HEK293 (cell line): ENCODE measurements around the gene CIROP.
A peak's percentile ranks its signal among the peaks of the same experiment; 100 is the strongest.

Source experiments
- HOXA7 ChIP-seq: sonication (generic); formaldehyde crosslinking; IDR thresholded peaks from 2 replicates; pipeline ENCODE4 v1.8.1; 2022; ENCODE audit warnings: missing genetic modification reagents, borderline replicate concordance
- KLF1 ChIP-seq: fragments of 450-650 bp; formaldehyde crosslinking; IDR thresholded peaks from 2 replicates; pipeline ENCODE4 v1.5.1; 2016; ENCODE audit warnings: missing biosample characterization, missing genetic modification characterization
- OSR2 ChIP-seq: fragments of 450-650 bp; formaldehyde crosslinking; IDR thresholded peaks from 2 replicates; pipeline ENCODE4 v1.5.1; 2016; ENCODE audit warnings: missing biosample characterization, missing genetic modification characterization
- PRDM6 ChIP-seq: fragments of 450-650 bp; formaldehyde crosslinking; IDR thresholded peaks from 2 replicates; pipeline ENCODE4 v1.5.1; 2017; ENCODE audit warnings: missing biosample characterization, missing genetic modification characterization
- SCRT1 ChIP-seq: fragments of 450-650 bp; formaldehyde crosslinking; IDR thresholded peaks from 2 replicates; pipeline ENCODE4 v1.5.1; 2016; ENCODE audit warnings: missing biosample characterization, missing genetic modification characterization, borderline replicate concordance
- SP7 ChIP-seq: fragments of 450-650 bp; formaldehyde crosslinking; IDR thresholded peaks from 2 replicates; pipeline ENCODE4 v1.5.1; 2016; ENCODE audit warnings: missing biosample characterization, missing genetic modification characterization
- TRIM28 ChIP-seq: IDR thresholded peaks from 2 replicates; pipeline ENCODE4 v1.6.1; 2011; ENCODE audit warnings: low read length, control low read depth, borderline replicate concordance
- TSHZ1 ChIP-seq: fragments of 450-650 bp; formaldehyde crosslinking; IDR thresholded peaks from 2 replicates; pipeline ENCODE4 v1.5.1; 2016; ENCODE audit warnings: missing biosample characterization, missing genetic modification characterization, borderline replicate concordance
- YY2 ChIP-seq: fragments of 450-650 bp; formaldehyde crosslinking; IDR thresholded peaks from 2 replicates; pipeline ENCODE4 v1.5.1; 2016; ENCODE audit warnings: missing biosample characterization, missing genetic modification characterization
- ZFP37 ChIP-seq: fragments of 450-650 bp; formaldehyde crosslinking; IDR thresholded peaks from 2 replicates; pipeline ENCODE4 v1.5.1; 2016; ENCODE audit warnings: missing biosample characterization, missing genetic modification characterization
- ZIC2 ChIP-seq: fragments of 450-650 bp; formaldehyde crosslinking; IDR thresholded peaks from 2 replicates; pipeline ENCODE4 v1.5.1; 2016; ENCODE audit warnings: missing biosample characterization, missing genetic modification characterization
- ZNF114 ChIP-seq: fragments of 450-650 bp; formaldehyde crosslinking; IDR thresholded peaks from 2 replicates; pipeline ENCODE4 v1.5.0; 2017; ENCODE audit warnings: missing biosample characterization, missing genetic modification characterization
- ZNF140 ChIP-seq: fragments of 450-650 bp; formaldehyde crosslinking; IDR thresholded peaks from 2 replicates; pipeline ENCODE4 v1.5.1; 2016; ENCODE audit warnings: missing biosample characterization, missing genetic modification characterization
- ZNF174 ChIP-seq: fragments of 450-650 bp; formaldehyde crosslinking; IDR thresholded peaks from 2 replicates; pipeline ENCODE4 v1.5.0; 2017; ENCODE audit warnings: missing biosample characterization, mild to moderate bottlenecking, missing genetic modification characterization
- ZNF239 ChIP-seq: fragments of 450-650 bp; formaldehyde crosslinking; IDR thresholded peaks from 2 replicates; pipeline ENCODE4 v1.5.1; 2016; ENCODE audit warnings: missing biosample characterization, missing genetic modification characterization
- ZNF24 ChIP-seq: fragments of 450-650 bp; formaldehyde crosslinking; IDR thresholded peaks from 2 replicates; pipeline ENCODE4 v1.5.1; 2016; ENCODE audit warnings: missing biosample characterization, missing genetic modification characterization
- ZNF302 ChIP-seq: fragments of 450-650 bp; formaldehyde crosslinking; IDR thresholded peaks from 2 replicates; pipeline ENCODE4 v1.5.1; 2016; ENCODE audit warnings: missing biosample characterization, missing genetic modification characterization, low read depth
- ZNF324 ChIP-seq: fragments of 450-650 bp; formaldehyde crosslinking; IDR thresholded peaks from 2 replicates; pipeline ENCODE4 v1.5.1; 2016; ENCODE audit warnings: missing biosample characterization, missing genetic modification characterization
- ZNF341 ChIP-seq: fragments of 450-650 bp; formaldehyde crosslinking; IDR thresholded peaks from 2 replicates; pipeline ENCODE4; 2016; ENCODE audit warnings: low read depth, missing biosample characterization, missing genetic modification characterization
- ZNF350 ChIP-seq: fragments of 450-650 bp; formaldehyde crosslinking; IDR thresholded peaks from 2 replicates; pipeline ENCODE4 v1.5.0; 2017; ENCODE audit warnings: missing biosample characterization, mild to moderate bottlenecking, missing genetic modification characterization
- ZNF391 ChIP-seq: fragments of 450-650 bp; formaldehyde crosslinking; IDR thresholded peaks from 2 replicates; pipeline ENCODE4 v1.5.1; 2016; ENCODE audit warnings: low read depth, missing biosample characterization, missing genetic modification characterization, borderline replicate concordance
- ZNF404 ChIP-seq: fragments of 450-650 bp; formaldehyde crosslinking; IDR thresholded peaks from 2 replicates; pipeline ENCODE4 v1.5.1; 2017; ENCODE audit warnings: missing biosample characterization, missing genetic modification characterization
- ZNF701 ChIP-seq: fragments of 450-650 bp; formaldehyde crosslinking; IDR thresholded peaks from 2 replicates; pipeline ENCODE4 v1.5.1; 2016; ENCODE audit warnings: missing biosample characterization, missing genetic modification characterization
- ZNF777 ChIP-seq: fragments of 450-650 bp; formaldehyde crosslinking; IDR thresholded peaks from 2 replicates; pipeline ENCODE4 v1.5.1; 2017; ENCODE audit warnings: missing biosample characterization, missing genetic modification characterization, borderline replicate concordance
- ZNF837 ChIP-seq: fragments of 450-650 bp; formaldehyde crosslinking; IDR thresholded peaks from 2 replicates; pipeline ENCODE4 v1.5.1; 2016; ENCODE audit warnings: missing biosample characterization, missing genetic modification characterization
- ZSCAN18 ChIP-seq: fragments of 450-650 bp; formaldehyde crosslinking; IDR thresholded peaks from 2 replicates; pipeline ENCODE4 v1.5.1; 2016; ENCODE audit warnings: missing biosample characterization, missing genetic modification characterization
- ZSCAN23 ChIP-seq: fragments of 450-650 bp; formaldehyde crosslinking; IDR thresholded peaks from 2 replicates; pipeline ENCODE4 v1.5.1; 2016; ENCODE audit warnings: missing biosample characterization, missing genetic modification characterization

CIROP gene

GRCh38 chr14:23062002-23062401 is 42.8 kb downstream of the CIROP start (continued):
- TF ChIP-seq ZNF174 (no peak), ZNF341 (tag by site-specific recombination) (no peak), ZNF324 (tag by site-specific recombination) (peak; percentile 86), ZNF24 (peak; percentile 78), ZNF701 (tag by site-specific recombination) (no peak), ZNF140 (no peak), ZNF350 (no peak), TSHZ1 (tag by site-specific recombination) (no peak), ZNF391 (tag by site-specific recombination) (no peak), SP7 (tag by site-specific recombination) (peak; percentile 76), ZNF302 (no peak), ZFP37 (tag by site-specific recombination) (no peak), PRDM6 (tag by site-specific recombination) (no peak), OSR2 (tag by site-specific recombination) (peak; percentile 84), SCRT1 (tag by site-specific recombination) (peak; percentile 36; the same call in 1 of the 2 replicates), ZSCAN18 (tag by site-specific recombination) (no peak), ZNF777 (tag by site-specific recombination) (no peak), YY2 (tag by site-specific recombination) (no peak), ZNF837 (tag by site-specific recombination) (no peak), KLF1 (tag by site-specific recombination) (no peak), HOXA7 (CRISPR knock-in tag) (no peak), ZNF404 (no peak), TRIM28 (no peak), ZNF114 (tag by site-specific recombination) (no peak), ZNF239 (tag by site-specific recombination) (no peak), ZSCAN23 (tag by site-specific recombination) (no peak), ZIC2 (tag by site-specific recombination) (peak; percentile 75)
- TF ChIP-seq, all 188 proteins: peak for 34
